Thoracic aorta (tissue), 2 donors: Measurements from ENCODE around the gene PTPN5. TPM values are rescaled to one million over a fixed set of nuclear protein-coding genes. Genes with fewer than 3 reads are reported as not detected.
A peak's percentile ranks its signal among the peaks of the same experiment; 100 is the strongest.

ENCODE experiments used
- ATAC-seq: fragments of 150-250 bp; one replicate; pipeline ENCODE4 v1.8.0; 2017; ENCODE audit warnings: low read depth; ENCODE audit not compliant: insufficient number of reproducible peaks, low FRiP score
- DNase-seq: peaks from one replicate; pipeline ENCODE4 v3.0.0-alpha.2; 2020; ENCODE audit warnings: low spot score
- H3K27ac ChIP-seq, 2 donors: fragments of 200-600 bp; sonication (generic); 1 replicate in 1 of 2; 2 replicates in 1 of 2; pipeline ENCODE4 v1.5.1; 2016; ENCODE audit warnings: mild to moderate bottlenecking in 2 of 2, moderate library complexity in 2 of 2
- H3K27me3 ChIP-seq: fragments of 200-600 bp; sonication (generic); replicated peaks from 2 replicates; pipeline ENCODE4 v1.6.0; 2016; ENCODE audit warnings: mild to moderate bottlenecking; ENCODE audit not compliant: insufficient read depth
- H3K36me3 ChIP-seq: fragments of 200-600 bp; sonication (generic); one replicate; pipeline ENCODE4 v1.5.1; 2016
- H3K4me1 ChIP-seq, 2 donors: fragments of 200-600 bp; sonication (generic); 1 replicate in 1 of 2; 2 replicates in 1 of 2; pipeline versions ENCODE4 v1.5.1 to v1.6.0; 2016; ENCODE audit warnings: low read depth in 2 of 2, mild to moderate bottlenecking in 1 of 2; ENCODE audit not compliant: control insufficient read depth in 1 of 2
- H3K4me3 ChIP-seq: fragments of 200-600 bp; sonication (generic); 2 replicates; pipeline ENCODE4 v1.5.1; 2016; ENCODE audit warnings: mild to moderate bottlenecking
- H3K9me3 ChIP-seq: fragments of 200-600 bp; sonication (generic); 2 replicates; pipeline ENCODE4 v1.5.1; 2016
- total RNA-seq, 2 donors: library from RNA; depleted of rRNA; stranded (reverse); fragments of >200 nt; gene quantifications; one replicate each; pipeline versions ENCODE4 v1.1.0 to v1.2.3, GENCODE V29; 2016
- TF ChIP-seq, protein P1 (sequence below): fragments of 200-600 bp; sonication (generic); IDR thresholded peaks from one replicate; pipeline ENCODE4 v1.5.1; 2019; ENCODE audit warnings: antibody characterized with exemption

PTPN5 gene
- total RNA-seq, 2 donors from 2014 or later: 2.2 to 6.1 TPM

DNA sequence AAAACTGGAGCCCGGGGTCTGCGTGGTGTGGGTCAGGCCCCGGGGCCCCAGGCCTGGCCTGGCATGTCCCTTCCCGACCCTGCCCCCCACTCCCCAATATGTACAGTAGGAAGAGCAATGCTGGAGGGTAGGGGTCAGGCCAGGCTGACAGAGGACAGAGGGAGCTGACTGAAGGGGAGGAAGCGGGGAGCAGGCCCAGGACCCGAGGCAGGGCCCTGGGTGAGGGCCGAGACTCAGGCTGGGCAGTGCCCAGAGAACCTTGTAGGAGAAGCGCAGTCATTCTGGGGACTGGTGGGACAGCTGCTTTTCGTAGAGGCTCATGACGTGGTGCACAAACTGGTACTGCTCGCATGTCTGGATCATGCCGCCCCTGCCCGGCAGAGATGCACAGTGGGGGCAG, 62.9 kb downstream of the PTPN5 start:
- no peak for DNase-seq
- H3K9me3 ChIP-seq: no peaks in the 10 kb centered on the region
- H3K27me3 ChIP-seq: no peaks in the 10 kb centered on the region
- no peaks in the 10 kb centered on the region for H3K4me1 ChIP-seq
- ATAC-seq: no peak
- no peaks in the 10 kb centered on the region for H3K36me3 ChIP-seq
- no peak overlapping the region for H3K27ac ChIP-seq
- TF ChIP-seq, protein P1, sequence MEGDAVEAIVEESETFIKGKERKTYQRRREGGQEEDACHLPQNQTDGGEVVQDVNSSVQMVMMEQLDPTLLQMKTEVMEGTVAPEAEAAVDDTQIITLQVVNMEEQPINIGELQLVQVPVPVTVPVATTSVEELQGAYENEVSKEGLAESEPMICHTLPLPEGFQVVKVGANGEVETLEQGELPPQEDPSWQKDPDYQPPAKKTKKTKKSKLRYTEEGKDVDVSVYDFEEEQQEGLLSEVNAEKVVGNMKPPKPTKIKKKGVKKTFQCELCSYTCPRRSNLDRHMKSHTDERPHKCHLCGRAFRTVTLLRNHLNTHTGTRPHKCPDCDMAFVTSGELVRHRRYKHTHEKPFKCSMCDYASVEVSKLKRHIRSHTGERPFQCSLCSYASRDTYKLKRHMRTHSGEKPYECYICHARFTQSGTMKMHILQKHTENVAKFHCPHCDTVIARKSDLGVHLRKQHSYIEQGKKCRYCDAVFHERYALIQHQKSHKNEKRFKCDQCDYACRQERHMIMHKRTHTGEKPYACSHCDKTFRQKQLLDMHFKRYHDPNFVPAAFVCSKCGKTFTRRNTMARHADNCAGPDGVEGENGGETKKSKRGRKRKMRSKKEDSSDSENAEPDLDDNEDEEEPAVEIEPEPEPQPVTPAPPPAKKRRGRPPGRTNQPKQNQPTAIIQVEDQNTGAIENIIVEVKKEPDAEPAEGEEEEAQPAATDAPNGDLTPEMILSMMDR: no peak
- no peak overlapping the region for H3K4me3 ChIP-seq

DNA sequence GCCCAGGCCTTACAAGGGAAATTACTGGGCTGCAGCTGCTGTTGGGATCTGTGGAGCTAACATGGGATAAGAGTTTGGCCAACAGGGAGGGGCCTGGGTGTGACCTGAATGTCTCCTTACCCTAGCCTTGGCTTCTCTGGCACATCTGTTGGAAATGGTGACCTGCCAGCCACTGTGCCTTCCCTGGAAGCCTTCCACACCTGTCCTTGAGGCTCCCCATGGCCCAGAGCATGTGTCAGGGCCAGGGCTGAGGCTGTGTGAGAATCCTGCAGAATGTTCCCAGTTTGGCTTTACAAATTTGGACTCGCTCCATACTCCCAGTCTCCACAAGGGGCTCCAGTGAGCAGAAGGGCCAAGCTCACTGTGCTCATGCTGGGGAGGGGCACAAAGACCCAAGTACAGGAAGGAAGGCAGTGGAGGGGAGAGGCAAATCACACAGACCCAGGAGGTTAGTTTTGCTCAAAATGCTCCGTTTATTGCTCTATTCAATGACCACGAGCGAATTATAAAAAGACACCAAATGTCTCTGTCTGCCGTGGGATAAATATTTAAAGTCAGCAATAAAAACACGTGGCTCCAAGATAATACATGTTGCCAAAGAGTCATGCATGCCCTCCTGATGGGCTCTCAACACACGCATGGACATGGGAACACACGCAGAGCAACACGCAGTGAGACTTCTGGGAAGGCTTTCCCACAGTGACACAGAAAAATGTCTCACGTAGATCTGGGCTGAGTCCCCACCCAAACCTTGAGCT, 63.9 kb downstream of the PTPN5 start:
- DNase-seq (no peak), ATAC-seq (no peak)
- H3K4me1 ChIP-seq: no peaks in the 10 kb centered on the region
- H3K36me3 ChIP-seq: no peaks in the 10 kb centered on the region
- no peak overlapping the region for H3K4me3 ChIP-seq
- no peaks in the 10 kb centered on the region for H3K27me3 ChIP-seq
- no peaks in the 10 kb centered on the region for H3K9me3 ChIP-seq
- H3K27ac ChIP-seq: no peak overlapping the region
- TF ChIP-seq, protein P1: peak; percentile 62

DNA sequence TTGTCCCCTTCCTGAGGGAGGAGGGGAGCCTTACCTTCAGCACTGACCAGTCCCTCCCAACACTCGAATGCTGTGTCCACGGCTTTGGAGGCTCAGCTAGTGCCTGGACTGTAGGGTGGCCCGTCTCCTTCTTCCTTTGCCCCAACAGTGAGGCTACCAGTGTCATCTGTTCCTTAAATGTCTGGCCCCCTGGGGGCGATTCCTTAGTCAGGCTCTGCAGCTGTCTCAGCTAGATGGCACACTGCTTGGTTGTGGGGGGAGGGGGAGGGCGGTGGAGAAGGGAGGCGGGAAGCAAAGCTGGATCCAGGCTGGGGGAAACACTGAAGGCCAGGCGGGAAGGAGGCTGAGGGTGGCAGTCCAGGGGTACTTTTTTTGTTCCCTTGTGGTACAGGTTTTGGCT, 65.6 kb downstream of the PTPN5 start, which contains the start of gene IGSF22:
IGSF22 (minus strand) TSS at position 149 of the 400 bp plus-strand sequence. CDS start 1,952 bp downstream, outside the sequence.
- no peak within 1 kb of the TSS for H3K4me3 ChIP-seq
- TF ChIP-seq, protein P1: no peak
- H3K4me1 ChIP-seq: no peaks in the 10 kb centered on the region
- no peak for ATAC-seq
- H3K9me3 ChIP-seq: no peaks in the 10 kb centered on the region
- no peaks in the 10 kb centered on the region for H3K27me3 ChIP-seq
- H3K27ac ChIP-seq: no peak within 1 kb of the TSS
- DNase-seq: no peak
- no peaks in the 10 kb centered on the region for H3K36me3 ChIP-seq

DNA sequence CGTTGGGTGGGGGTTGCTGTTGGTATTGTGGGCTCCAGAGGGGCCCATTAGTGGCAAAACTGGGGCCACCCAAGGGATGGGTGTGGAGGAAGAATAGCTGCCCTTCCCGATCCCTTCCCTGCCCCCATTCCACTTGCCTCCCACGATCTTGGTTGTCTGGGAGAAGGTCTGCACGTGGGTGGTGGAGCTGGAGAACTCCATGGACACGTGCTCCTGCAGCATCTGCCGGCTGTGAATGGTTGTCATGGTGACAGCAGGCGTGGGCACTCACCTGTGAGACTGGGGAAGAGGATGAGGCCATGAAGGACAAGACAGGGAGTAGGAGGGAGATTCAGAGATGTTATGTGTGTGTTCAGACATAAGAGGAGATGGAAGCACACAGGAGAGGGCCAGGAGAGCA, 67.6 kb downstream of the PTPN5 start:
- TF ChIP-seq, protein P1: no peak
- Histone ChIP-seq H3K27me3 (no peaks in the 10 kb centered on the region), H3K4me1 (peaks cover 0 to 7% of the 10 kb centered on the region in 2 donors), H3K4me3 (no peak overlapping the region), H3K9me3 (no peaks in the 10 kb centered on the region), H3K36me3 (no peaks in the 10 kb centered on the region), H3K27ac (no peak overlapping the region)
- DNase-seq (no peak), ATAC-seq (no peak)

DNA sequence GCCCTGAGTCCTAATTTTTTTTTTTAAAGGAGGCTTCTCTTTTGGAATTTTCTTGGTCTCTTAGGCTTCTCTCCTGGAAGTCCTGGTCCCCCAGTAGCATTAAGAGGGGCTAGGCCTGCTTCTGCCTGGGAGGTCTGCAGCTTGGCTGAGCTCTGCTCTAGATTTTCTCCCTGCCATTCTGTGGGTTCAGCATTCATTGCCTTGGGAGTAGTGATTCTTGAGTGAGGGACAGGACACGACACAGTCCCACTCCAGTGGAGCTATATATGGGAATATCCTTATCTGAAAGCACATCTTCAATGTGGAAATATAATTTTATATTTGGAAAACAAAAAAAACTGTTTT, 69.3 kb downstream of the PTPN5 start:
- ATAC-seq (no peak), DNase-seq (no peak)
- Histone ChIP-seq H3K9me3 (no peaks in the 10 kb centered on the region), H3K36me3 (no peaks in the 10 kb centered on the region), H3K27ac (peak overlapping the region in 1 of 2 donors; percentile 71), H3K4me1 (peaks cover 0 to 7% of the 10 kb centered on the region in 2 donors), H3K27me3 (no peaks in the 10 kb centered on the region), H3K4me3 (peak overlapping the region; percentile 76)
- TF ChIP-seq, protein P1: no peak
